Amniotic stem cell (primary cell): ENCODE results near the gene TSEN2.

ENCODE experiments used
- DNase-seq: peaks from one replicate; lab custom pipeline; 2025; lab: John Stamatoyannopoulos, UW

Gene TSEN2

DNA sequence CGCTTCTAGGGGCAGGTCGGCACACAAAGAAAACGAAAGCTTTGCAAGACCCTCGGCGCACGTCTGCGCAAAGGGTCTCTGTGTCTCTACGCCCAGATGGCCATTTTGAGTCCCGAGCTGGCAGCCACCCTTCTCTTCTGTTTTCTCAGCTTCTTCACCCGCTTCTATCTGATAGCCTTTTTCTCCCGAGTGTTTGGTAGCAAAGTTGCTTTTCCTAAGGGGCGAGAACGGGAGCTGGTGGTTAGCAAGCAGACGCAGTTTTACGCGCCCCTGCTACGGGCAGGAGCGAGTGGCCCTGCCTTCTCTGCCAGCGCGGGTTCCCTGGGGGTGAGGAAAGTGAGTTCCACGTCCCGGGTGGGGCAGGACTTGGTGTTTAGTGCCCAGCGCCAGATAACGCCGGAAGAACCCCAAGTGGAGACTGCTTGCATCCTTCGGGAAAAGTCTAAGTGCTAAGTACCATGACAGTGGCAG lies 69.7 kb downstream of the TSEN2 start:
- DNase-seq = no peak

DNA sequence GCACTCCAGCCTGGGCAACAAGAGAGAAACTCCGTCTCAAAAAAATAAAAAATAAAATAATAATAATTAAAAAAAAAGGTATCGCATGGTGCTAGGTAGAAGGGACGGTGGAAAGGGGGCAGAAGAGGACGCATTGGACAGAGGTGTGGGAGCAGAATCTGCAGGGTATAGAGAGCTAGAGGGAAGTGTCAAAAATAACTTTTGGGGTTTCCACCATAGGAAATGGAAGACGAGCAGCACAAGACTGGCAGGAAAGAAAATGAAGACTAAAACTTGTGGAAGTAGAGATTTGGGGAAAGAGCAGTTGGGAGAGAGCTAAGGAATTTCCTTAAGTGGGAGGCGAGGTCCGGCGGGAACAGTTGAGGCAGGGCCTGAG lies 72.0 kb downstream of the TSEN2 start:
- no peak for DNase-seq

DNA sequence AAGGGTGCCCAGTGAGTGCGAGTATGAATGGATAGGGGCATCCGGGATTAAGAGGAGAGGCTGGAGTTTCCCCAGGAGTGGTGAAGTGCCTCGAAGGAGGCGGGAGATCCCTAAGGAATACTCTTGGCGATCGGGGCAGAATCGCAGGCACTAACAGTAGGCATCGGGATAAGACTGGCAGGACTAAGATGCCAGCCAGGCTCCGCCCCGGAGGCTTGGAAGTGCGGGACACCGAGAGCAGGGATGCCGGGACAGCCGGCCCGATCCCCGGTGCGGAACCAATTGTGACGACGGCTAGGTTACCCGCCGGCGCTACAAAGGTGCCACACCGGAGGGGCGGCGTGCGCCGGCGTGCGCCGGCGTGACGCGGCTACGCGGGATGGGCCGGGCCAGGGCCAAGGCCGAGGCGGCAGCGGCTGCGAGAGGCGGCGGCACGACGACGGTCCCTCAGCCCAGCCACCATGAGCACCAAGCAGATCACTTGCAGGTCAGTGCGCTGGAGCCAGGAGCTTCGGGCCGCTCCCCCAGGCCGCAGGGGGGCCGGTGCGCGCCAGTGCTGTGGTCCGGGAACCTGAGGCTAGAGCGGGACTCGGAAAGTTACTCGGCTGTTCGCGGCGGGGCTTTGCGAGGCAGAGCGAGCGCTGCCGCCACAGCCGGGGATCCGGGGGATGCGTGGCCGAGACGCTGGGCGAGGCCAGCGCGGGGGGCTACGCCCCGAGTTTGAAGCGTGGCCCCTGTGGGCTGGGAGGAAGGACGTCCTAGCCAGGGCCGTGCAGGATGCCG lies 72.6 kb downstream of the TSEN2 start, which contains the start of gene MKRN2:
Gene MKRN2 (plus strand): TSS at position 398 of the 783 bp plus-strand sequence. CDS start 64 bp downstream, at position 462.
- peak; percentile 68 for DNase-seq

GRCh38 chr3:12557473-12558100 lies 73.3 kb downstream of the TSEN2 start:
- no peak for DNase-seq

- no peak for DNase-seq
Measured at GRCh38 chr3:12558706-12559105, 74.4 kb downstream of the TSEN2 start.

DNA sequence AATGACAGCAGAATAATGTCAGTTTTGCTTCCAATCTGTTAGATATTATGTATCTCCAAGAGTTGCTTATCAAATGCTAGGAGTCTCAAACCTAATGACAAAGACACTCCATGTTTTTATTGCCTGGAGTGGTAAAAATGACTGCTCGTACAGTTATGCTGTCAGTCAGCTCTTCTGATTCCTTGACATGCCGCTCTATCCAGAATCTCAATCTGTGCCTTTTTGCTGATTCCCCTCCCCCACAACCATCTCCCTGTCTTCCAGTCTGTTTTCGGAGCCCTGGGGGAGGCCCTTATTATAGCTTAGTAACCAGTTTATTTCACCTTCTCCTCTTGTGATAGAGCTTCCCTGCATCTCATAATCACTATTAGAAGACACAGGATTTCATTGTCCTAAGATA lies 75.2 kb downstream of the TSEN2 start:
- DNase-seq = no peak

DNA sequence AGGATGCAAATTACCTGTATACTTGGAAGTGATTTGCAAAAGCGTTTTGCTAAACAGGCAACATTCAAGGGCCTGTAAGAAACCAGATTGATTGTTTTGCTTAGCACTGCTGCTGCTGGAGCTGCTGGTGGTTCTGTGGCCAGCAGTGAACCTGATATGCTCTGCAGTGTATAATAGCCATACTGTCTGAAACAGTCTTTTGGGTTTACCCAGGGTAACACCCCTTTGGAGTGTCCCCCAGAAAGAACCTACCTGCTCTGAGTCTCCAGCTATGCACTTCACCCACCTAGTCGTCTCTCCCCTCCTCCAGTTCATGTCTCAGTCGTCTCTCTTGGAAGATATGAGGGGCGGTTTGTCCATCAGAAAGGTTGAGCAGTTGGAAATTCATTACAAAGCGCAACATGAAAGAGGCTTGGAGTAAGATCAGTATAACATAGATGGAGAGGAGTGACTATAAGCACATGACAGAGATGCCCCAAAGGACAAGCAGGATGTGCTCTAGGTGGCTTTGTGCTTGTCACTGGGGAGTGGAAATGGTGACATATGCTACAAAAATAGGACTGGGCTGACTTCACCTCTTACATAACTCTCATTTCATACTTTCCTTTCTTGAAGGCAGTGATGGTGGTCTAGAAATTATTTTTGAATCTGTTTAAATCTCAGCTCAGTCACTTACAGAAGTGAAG lies 76.4 kb downstream of the TSEN2 start:
- no peak for DNase-seq

GRCh38 chr3:12561397-12561796 lies 77.1 kb downstream of the TSEN2 start:
- DNase-seq = no peak

DNA sequence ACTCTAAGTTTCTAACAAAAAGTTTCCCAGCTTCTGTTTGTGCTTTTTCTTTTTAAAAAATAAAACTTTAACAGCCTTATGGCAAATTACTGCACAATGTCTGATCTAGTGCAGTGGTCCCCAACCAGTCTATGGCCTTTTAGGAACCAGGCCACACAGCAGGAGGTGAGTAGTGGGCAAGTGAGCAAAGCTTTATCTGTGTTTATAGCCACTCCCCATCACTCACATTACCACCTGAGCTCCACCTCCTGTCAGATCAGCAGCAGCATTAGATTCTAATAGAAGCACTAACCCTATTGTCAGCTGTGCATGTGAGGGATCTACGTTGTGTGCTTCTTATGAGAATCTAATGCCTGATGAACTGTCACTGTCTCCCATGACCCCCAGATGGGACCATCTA lies 78.2 kb downstream of the TSEN2 start:
- DNase-seq = no peak

GRCh38 chr3:12566976-12567375 lies 82.7 kb downstream of the TSEN2 start:
- no peak for DNase-seq

DNA sequence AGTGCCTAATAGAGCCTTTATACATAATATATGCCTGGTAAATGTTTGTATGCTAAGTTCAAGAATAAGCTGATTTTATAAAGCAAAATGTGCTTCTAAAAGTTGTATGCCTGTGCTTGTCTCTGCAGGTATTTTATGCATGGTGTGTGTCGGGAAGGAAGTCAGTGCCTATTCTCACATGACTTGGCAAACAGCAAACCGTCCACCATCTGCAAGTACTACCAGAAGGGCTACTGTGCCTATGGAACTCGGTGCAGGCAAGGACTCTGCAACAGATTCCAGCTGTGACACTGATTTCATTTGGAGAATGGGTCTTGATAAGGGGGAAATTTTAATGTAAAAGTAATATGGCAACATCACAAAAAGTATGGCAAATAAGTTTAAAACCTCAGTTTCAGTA lies 84.5 kb downstream of the TSEN2 start:
- no peak for DNase-seq

GRCh38 chr3:12569836-12570235 lies 85.6 kb downstream of the TSEN2 start:
- no peak for DNase-seq

GRCh38 chr3:12571986-12572385 lies 87.7 kb downstream of the TSEN2 start:
- no peak for DNase-seq

DNA sequence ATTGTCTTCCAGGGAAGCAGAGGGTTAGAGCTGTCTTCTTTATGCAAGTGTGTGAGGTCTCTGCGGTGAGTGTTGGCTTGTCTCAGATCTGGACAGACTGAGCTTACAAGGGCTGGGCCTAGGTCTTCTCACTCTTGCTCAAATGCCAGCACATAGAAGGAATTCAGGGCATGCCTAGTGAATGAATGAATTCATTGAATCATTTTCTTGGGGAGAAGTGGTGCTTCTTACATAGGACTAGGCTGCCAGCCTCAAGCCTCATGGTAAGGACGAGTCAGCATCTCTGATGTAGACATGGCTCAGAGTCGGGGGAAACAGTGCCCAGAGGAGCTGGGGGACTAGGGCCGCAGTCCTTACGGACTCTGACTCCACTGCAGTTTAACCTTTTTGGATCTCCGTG lies 89.9 kb downstream of the TSEN2 start:
- no peak for DNase-seq

GRCh38 chr3:12574661-12575060 lies 90.4 kb downstream of the TSEN2 start:
- DNase-seq = no peak

- no peak for DNase-seq
Measured at GRCh38 chr3:12577379-12577778, 93.1 kb downstream of the TSEN2 start.

DNA sequence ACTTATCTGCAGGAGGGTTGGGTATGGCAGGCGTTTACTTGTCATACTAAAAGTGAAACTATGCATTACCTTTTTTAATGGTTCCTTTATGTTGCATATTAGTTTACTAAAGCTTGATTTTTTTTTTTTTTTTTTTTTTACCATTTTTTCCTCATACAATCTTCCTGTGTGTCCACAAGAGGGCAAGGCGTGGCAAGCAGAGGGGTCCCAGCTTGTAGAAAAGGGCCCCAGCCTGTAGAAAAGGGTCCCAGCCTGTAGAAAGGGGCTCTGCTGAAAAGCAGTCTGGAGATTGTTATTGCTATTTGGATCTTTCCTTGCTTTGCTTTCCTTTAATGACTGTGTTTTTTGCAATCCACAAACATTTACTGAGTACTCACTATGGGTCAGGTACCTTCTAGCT lies 94.5 kb downstream of the TSEN2 start:
- no peak for DNase-seq

GRCh38 chr3:12579456-12579855 lies 95.2 kb downstream of the TSEN2 start:
- no peak for DNase-seq

GRCh38 chr3:12579905-12580304 lies 95.6 kb downstream of the TSEN2 start:
- DNase-seq = no peak

GRCh38 chr3:12582730-12583129 lies 98.5 kb downstream of the TSEN2 start:
- DNase-seq = no peak
